Caco-2 (cell line): ENCODE data around the gene TM4SF20. TPM values are rescaled to one million over a fixed set of nuclear protein-coding genes. Genes with fewer than 3 reads are reported as not detected.

Experiments used
- BruUV-seq: library from RNA; stranded (reverse); fragments of 400-500 nt; replicated peaks from 2 replicates; lab custom pipeline; 2021; lab: Mats Ljungman, UMichigan
- CTCF ChIA-PET: fragments of 300-600 bp; sonication (Branson Sonifier 250); formaldehyde crosslinking; loops from one replicate; lab custom pipeline; 2022; ENCODE audit warnings: antibody characterized with exemption; lab: Charles Lee
- POLR2A ChIA-PET: fragments of 300-600 bp; sonication (Branson Sonifier 250); formaldehyde crosslinking; loops from one replicate; lab custom pipeline; 2022; ENCODE audit warnings: antibody characterized with exemption; lab: Charles Lee
- DNase-seq, 2 experiments: peaks; one replicate each; pipeline versions ENCODE4 v3.0.0 to v3.0.0-alpha.2; 2020 to 2022
- H3K27me3 ChIP-seq: replicated peaks from 2 replicates; pipeline ENCODE4 v1.6.0; 2011; ENCODE audit warnings: low read length; ENCODE audit not compliant: control insufficient read depth, insufficient read depth
- H3K36me3 ChIP-seq: 2 replicates; pipeline ENCODE4 v1.5.1; 2011; ENCODE audit warnings: low read length; ENCODE audit not compliant: control insufficient read depth, insufficient read depth
- H3K4me1 ChIP-seq: fragments of 250-450 bp; sonication (Bioruptor Pico); 2 replicates; pipeline ENCODE4 v1.5.1; 2020; ENCODE audit warnings: mild to moderate bottlenecking
- H3K4me3 ChIP-seq: 2 replicates; pipeline ENCODE4 v1.5.1; 2011; ENCODE audit warnings: low read depth, mild to moderate bottlenecking, control low read depth, low read length
- H3K9me3 ChIP-seq: fragments of 250-450 bp; sonication (Bioruptor Pico); 2 replicates; pipeline ENCODE4 v1.5.1; 2020; ENCODE audit warnings: mild to moderate bottlenecking, moderate library complexity
- H3K27ac Mint-ChIP-seq: one replicate; pipeline ENCODE4 v1.8.0; 2022; ENCODE audit warnings: mixed read lengths; ENCODE audit not compliant: unreplicated experiment
- H3K27me3 Mint-ChIP-seq: one replicate; pipeline ENCODE4 v1.8.0; 2022; ENCODE audit warnings: mixed read lengths; ENCODE audit not compliant: insufficient read depth, unreplicated experiment
- H3K36me3 Mint-ChIP-seq: one replicate; pipeline ENCODE4 v1.8.0; 2022; ENCODE audit warnings: mild to moderate bottlenecking, mixed read lengths; ENCODE audit not compliant: insufficient read depth, unreplicated experiment
- H3K4me1 Mint-ChIP-seq: one replicate; pipeline ENCODE4 v1.8.0; 2022; ENCODE audit warnings: low read depth, mixed read lengths; ENCODE audit not compliant: unreplicated experiment
- H3K4me3 Mint-ChIP-seq: one replicate; pipeline ENCODE4 v1.8.0; 2022; ENCODE audit warnings: mild to moderate bottlenecking, moderate library complexity, mixed read lengths; ENCODE audit not compliant: unreplicated experiment
- H3K9me3 Mint-ChIP-seq: one replicate; pipeline ENCODE4 v1.8.0; 2022; ENCODE audit warnings: mixed read lengths; ENCODE audit not compliant: unreplicated experiment
- intact Hi-C: fragments of 100-400 bp; cut with micrococcal nuclease; formaldehyde crosslinking; loops from one replicate; pipeline ENCODE4 v1.10.0; 2022; ENCODE audit not compliant: unreplicated experiment
- total RNA-seq: library from RNA; stranded (reverse); gene quantifications from 2 replicates; pipeline ENCODE4 v1.2.3, GENCODE V29; 2022
- TF ChIP-seq, protein P1 (sequence below), 2 experiments: fragments of 200-600 bp in 1 of 2; IDR thresholded peaks; 1 replicate in 1 of 2; 2 replicates in 1 of 2; pipeline versions ENCODE4 v1.5.1 to v1.8.0; 2011 to 2022; ENCODE audit warnings: antibody characterized with exemption in 1 of 2, control low read depth in 1 of 2, inconsistent platforms in 1 of 2, low read depth in 1 of 2, low read length in 1 of 2, mild to moderate bottlenecking in 1 of 2, moderate library complexity in 1 of 2; ENCODE audit not compliant: insufficient read depth in 1 of 2, severe bottlenecking in 1 of 2, unreplicated experiment in 1 of 2

Gene TM4SF20
- total RNA-seq, 1 experiment from 2014 or later: 0.20 TPM

GRCh38 chr2:227423656-227424499 lies 44.8 kb upstream of the TM4SF20 start:
- BruUV-seq: no TSS peak
- Mint-ChIP-seq H3K4me3 (no peak overlapping the region), H3K27ac (no peak overlapping the region), H3K36me3 (peaks cover 6% of the 10 kb centered on the region), H3K4me1 (no peaks in the 10 kb centered on the region), H3K9me3 (no peaks in the 10 kb centered on the region), H3K27me3 (no peaks in the 10 kb centered on the region)
- DNase-seq: no peak
- TF ChIP-seq, protein P1, sequence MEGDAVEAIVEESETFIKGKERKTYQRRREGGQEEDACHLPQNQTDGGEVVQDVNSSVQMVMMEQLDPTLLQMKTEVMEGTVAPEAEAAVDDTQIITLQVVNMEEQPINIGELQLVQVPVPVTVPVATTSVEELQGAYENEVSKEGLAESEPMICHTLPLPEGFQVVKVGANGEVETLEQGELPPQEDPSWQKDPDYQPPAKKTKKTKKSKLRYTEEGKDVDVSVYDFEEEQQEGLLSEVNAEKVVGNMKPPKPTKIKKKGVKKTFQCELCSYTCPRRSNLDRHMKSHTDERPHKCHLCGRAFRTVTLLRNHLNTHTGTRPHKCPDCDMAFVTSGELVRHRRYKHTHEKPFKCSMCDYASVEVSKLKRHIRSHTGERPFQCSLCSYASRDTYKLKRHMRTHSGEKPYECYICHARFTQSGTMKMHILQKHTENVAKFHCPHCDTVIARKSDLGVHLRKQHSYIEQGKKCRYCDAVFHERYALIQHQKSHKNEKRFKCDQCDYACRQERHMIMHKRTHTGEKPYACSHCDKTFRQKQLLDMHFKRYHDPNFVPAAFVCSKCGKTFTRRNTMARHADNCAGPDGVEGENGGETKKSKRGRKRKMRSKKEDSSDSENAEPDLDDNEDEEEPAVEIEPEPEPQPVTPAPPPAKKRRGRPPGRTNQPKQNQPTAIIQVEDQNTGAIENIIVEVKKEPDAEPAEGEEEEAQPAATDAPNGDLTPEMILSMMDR (IDR thresholded peaks at IDR 0.05; ENCODE audit: insufficient read depth in 1 of 2, low read depth in 1 of 2, low read length in 1 of 2, severe bottlenecking in 1 of 2, unreplicated experiment in 1 of 2): no peak
- ChIA-PET CTCF (interaction anchor here (0.8 kb wide), 1 partner anchor 49 kb away, joined by 9 read pairs; no protein-coding TSS in a partner anchor), POLR2A (no interaction called here)
- Histone ChIP-seq H3K36me3 (no peaks in the 10 kb centered on the region), H3K4me1 (no peaks in the 10 kb centered on the region), H3K4me3 (no peak overlapping the region), H3K27me3 (no peaks in the 10 kb centered on the region), H3K9me3 (no peaks in the 10 kb centered on the region)
- intact Hi-C loops: no loop called here

GRCh38 chr2:227420087-227421052 lies 41.3 kb upstream of the TM4SF20 start:
- no peak for DNase-seq
- H3K27me3 ChIP-seq: no peaks in the 10 kb centered on the region
- no peaks in the 10 kb centered on the region for H3K9me3 ChIP-seq
- no peak overlapping the region for H3K27ac Mint-ChIP-seq
- TF ChIP-seq, protein P1 (IDR thresholded peaks at IDR 0.05; ENCODE audit: insufficient read depth in 1 of 2, low read depth in 1 of 2, low read length in 1 of 2, severe bottlenecking in 1 of 2, unreplicated experiment in 1 of 2): no peak
- no peaks in the 10 kb centered on the region for H3K4me1 ChIP-seq
- no TSS peak for BruUV-seq
- ChIA-PET POLR2A (no interaction called here), CTCF (no interaction called here)
- intact Hi-C loops: no loop called here
- H3K4me1 Mint-ChIP-seq: no peaks in the 10 kb centered on the region
- H3K36me3 ChIP-seq: no peaks in the 10 kb centered on the region
- H3K9me3 Mint-ChIP-seq: no peaks in the 10 kb centered on the region
- no peak overlapping the region for H3K4me3 ChIP-seq
- H3K36me3 Mint-ChIP-seq: peaks cover 6% of the 10 kb centered on the region
- H3K4me3 Mint-ChIP-seq: no peak overlapping the region
- H3K27me3 Mint-ChIP-seq: no peaks in the 10 kb centered on the region

- intact Hi-C loops: no loop called here
- H3K4me1 Mint-ChIP-seq: no peaks in the 10 kb centered on the region
- H3K27me3 ChIP-seq: no peaks in the 10 kb centered on the region
- H3K9me3 ChIP-seq: no peaks in the 10 kb centered on the region
- H3K27me3 Mint-ChIP-seq: no peaks in the 10 kb centered on the region
- H3K36me3 ChIP-seq: no peaks in the 10 kb centered on the region
- H3K9me3 Mint-ChIP-seq: no peaks in the 10 kb centered on the region
- POLR2A ChIA-PET: no interaction called here
- H3K4me1 ChIP-seq: no peaks in the 10 kb centered on the region
- no peak overlapping the region for H3K4me3 ChIP-seq
- TF ChIP-seq, protein P1 (IDR thresholded peaks at IDR 0.05; ENCODE audit: insufficient read depth in 1 of 2, low read depth in 1 of 2, low read length in 1 of 2, severe bottlenecking in 1 of 2, unreplicated experiment in 1 of 2): no peak
- no peak overlapping the region for H3K27ac Mint-ChIP-seq
- no peak for DNase-seq
- CTCF ChIA-PET: no interaction called here
- peaks cover 11% of the 10 kb centered on the region for H3K36me3 Mint-ChIP-seq
- H3K4me3 Mint-ChIP-seq: no peak overlapping the region
- BruUV-seq: no TSS peak
Observed at GRCh38 chr2:227416701-227417100, 37.6 kb upstream of the TM4SF20 start.
